OCI-LY7 (cell line): ENCODE results near the gene CCDC39.

ENCODE experiments used
- EZH2phosphoT487 ChIP-seq: fragments of 200-600 bp; sonication (generic); IDR thresholded peaks from 2 replicates; pipeline ENCODE4 v1.6.1; 2018; ENCODE audit warnings: low read depth, borderline replicate concordance, mild to moderate bottlenecking, mixed run types, antibody characterized with exemption, low read length, moderate library complexity, mixed read lengths
- TF ChIP-seq, protein P1 (sequence below): fragments of 200-600 bp; sonication (generic); conservative IDR thresholded peaks from 2 replicates; pipeline ENCODE4 v1.5.1; 2014; ENCODE audit warnings: mild to moderate bottlenecking, antibody characterized with exemption, low read length, moderate library complexity, mixed read lengths

DNA sequence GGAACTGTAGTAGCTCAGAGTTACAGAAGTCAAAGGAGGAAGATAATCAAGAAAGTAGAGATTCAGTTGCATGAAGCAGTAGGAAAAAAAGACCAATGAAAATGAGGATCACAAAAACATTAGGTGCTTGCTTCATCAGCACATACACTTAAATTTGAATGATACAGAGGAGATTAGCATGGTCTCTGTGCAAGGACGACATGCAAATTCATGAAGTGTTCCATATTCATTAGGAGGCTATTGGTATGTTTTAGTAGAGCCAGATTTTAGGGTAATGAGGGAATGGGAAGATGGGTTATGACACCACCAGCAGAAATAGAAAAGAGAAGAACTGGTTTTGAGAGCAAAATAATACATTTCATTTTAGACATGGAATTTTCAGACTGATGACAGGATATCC, 98.4 kb downstream of the CCDC39 start:
- TF ChIP-seq, protein P1, sequence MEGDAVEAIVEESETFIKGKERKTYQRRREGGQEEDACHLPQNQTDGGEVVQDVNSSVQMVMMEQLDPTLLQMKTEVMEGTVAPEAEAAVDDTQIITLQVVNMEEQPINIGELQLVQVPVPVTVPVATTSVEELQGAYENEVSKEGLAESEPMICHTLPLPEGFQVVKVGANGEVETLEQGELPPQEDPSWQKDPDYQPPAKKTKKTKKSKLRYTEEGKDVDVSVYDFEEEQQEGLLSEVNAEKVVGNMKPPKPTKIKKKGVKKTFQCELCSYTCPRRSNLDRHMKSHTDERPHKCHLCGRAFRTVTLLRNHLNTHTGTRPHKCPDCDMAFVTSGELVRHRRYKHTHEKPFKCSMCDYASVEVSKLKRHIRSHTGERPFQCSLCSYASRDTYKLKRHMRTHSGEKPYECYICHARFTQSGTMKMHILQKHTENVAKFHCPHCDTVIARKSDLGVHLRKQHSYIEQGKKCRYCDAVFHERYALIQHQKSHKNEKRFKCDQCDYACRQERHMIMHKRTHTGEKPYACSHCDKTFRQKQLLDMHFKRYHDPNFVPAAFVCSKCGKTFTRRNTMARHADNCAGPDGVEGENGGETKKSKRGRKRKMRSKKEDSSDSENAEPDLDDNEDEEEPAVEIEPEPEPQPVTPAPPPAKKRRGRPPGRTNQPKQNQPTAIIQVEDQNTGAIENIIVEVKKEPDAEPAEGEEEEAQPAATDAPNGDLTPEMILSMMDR: no peak
- TF ChIP-seq EZH2phosphoT487: no peak
